ENCODE measurements around the gene RNF213.

Gene RNF213

GRCh38 chr17:80372922-80373570, 112.4 kb downstream of the RNF213 start:
- Mint-ChIP-seq H3K9me3 (no peaks in the 10 kb centered on the region), H3K27ac (no peak overlapping the region), H3K27me3 (ENCODE audit: low read depth) (no peaks in the 10 kb centered on the region), H3K4me1 (no peaks in the 10 kb centered on the region), H3K36me3 (ENCODE audit: low read depth) (peaks cover 46% of the 10 kb centered on the region), H3K4me3 (no peak overlapping the region)
- TF ChIP-seq CTCF (IDR thresholded peaks at IDR 0.05; ENCODE audit: unreplicated experiment in 3 of 3), result no peak

GRCh38 chr17:80374039-80374731, 113.5 kb downstream of the RNF213 start:
- Mint-ChIP-seq H3K4me3 (no peak overlapping the region), H3K4me1 (no peaks in the 10 kb centered on the region), H3K27me3 (ENCODE audit: low read depth) (no peaks in the 10 kb centered on the region), H3K9me3 (no peaks in the 10 kb centered on the region), H3K36me3 (ENCODE audit: low read depth) (peaks cover 39% of the 10 kb centered on the region), H3K27ac (no peak overlapping the region)
- no peak for TF ChIP-seq CTCF (IDR thresholded peaks at IDR 0.05; ENCODE audit: unreplicated experiment in 3 of 3)

- TF ChIP-seq CTCF (IDR thresholded peaks at IDR 0.05; ENCODE audit: unreplicated experiment in 3 of 3), result no peak
- Mint-ChIP-seq H3K36me3 (ENCODE audit: low read depth) (peaks cover 33% of the 10 kb centered on the region), H3K4me3 (no peak overlapping the region), H3K9me3 (no peaks in the 10 kb centered on the region), H3K4me1 (no peaks in the 10 kb centered on the region), H3K27ac (no peak overlapping the region), H3K27me3 (ENCODE audit: low read depth) (no peaks in the 10 kb centered on the region)
Observed at GRCh38 chr17:80374732-80375585, 114.3 kb downstream of the RNF213 start.

GRCh38 chr17:80376531-80376930, 115.9 kb downstream of the RNF213 start:
- Mint-ChIP-seq H3K27ac (no peak overlapping the region), H3K4me1 (no peaks in the 10 kb centered on the region), H3K9me3 (no peaks in the 10 kb centered on the region), H3K27me3 (ENCODE audit: low read depth) (no peaks in the 10 kb centered on the region), H3K4me3 (no peak overlapping the region), H3K36me3 (ENCODE audit: low read depth) (peaks cover 33% of the 10 kb centered on the region)
- TF ChIP-seq CTCF (IDR thresholded peaks at IDR 0.05; ENCODE audit: unreplicated experiment in 3 of 3), result no peak

- Mint-ChIP-seq H3K9me3 (no peaks in the 10 kb centered on the region), H3K36me3 (ENCODE audit: low read depth) (peaks cover 38% of the 10 kb centered on the region), H3K4me1 (peaks cover 5% of the 10 kb centered on the region), H3K4me3 (no peak overlapping the region), H3K27ac (no peak overlapping the region), H3K27me3 (ENCODE audit: low read depth) (no peaks in the 10 kb centered on the region)
- TF ChIP-seq CTCF (IDR thresholded peaks at IDR 0.05; ENCODE audit: unreplicated experiment in 3 of 3), result no peak
Observed at GRCh38 chr17:80377798-80378197, 117.1 kb downstream of the RNF213 start.
